Left cardiac atrium (tissue), 4 donors: Measurements from ENCODE around the gene PHOX2B. TPM values are rescaled to one million over a fixed set of nuclear protein-coding genes. Genes with fewer than 3 reads are reported as not detected.
"Not testable (repeated sequence)": the region's sequence is repeated elsewhere in the genome, so short reads cannot be mapped to it uniquely, and the experiment has no call there.

Source experiments
- ATAC-seq, 2 donors: fragments of 200-7000 bp; cut with Tn5 transposase; one replicate each; pipeline ENCODE4 v1.9.1; 2020; ENCODE audit warnings: mild to moderate bottlenecking in 2 of 2, moderate library complexity in 2 of 2
- DNase-seq: peaks from one replicate; pipeline ENCODE4 v3.0.0-alpha.2; 2020
- intact Hi-C, 2 donors: fragments of 100-400 bp; cut with DNase I; formaldehyde crosslinking; loops; one replicate each; pipeline versions ENCODE4 v1.14.1 to v1.15.1; 2022 to 2023
- total RNA-seq, 2 donors: library from RNA; stranded (reverse); fragmentation: NEBNext Ultra II Directional; extraction: Animal tissue kit (Norgen Biotek cat#: 25700); gene quantifications; one replicate each; pipeline ENCODE4 v1.2.1, GENCODE V29; 2021
- donor health status: DM: no; HTN: yes; CAD: no.
- donor health status: DM: no; HTN: yes; CAD: no; lungs with severe emphysema.
- donor health status: DM: yes; HTN: yes; CAD: no.
- donor health status: Dilated cardiomyopathy.

The PHOX2B gene
- total RNA-seq, 2 donors from 2014 or later = not detected

DNA sequence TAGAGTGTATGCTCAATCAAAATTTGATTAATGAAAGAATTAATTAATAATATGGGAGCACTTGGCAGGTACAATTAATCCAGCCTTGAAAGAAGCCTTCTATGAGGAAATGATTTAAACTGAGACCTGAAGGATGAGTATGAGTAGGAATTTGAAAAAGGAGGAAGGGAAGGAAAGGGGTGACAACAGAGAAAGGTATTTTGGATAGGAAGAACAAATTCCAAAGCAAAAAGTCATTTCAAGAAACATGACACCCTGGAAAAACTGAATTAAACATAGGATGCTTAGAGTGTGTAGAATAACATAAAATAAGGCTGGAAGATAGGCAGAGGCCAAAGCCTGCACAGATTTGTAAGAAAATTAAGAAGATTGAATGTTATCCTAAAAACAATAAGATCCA lies 29.6 kb downstream of the PHOX2B start:
- intact Hi-C loops = no loop called here
- ATAC-seq = no peak
- no peak for DNase-seq

DNA sequence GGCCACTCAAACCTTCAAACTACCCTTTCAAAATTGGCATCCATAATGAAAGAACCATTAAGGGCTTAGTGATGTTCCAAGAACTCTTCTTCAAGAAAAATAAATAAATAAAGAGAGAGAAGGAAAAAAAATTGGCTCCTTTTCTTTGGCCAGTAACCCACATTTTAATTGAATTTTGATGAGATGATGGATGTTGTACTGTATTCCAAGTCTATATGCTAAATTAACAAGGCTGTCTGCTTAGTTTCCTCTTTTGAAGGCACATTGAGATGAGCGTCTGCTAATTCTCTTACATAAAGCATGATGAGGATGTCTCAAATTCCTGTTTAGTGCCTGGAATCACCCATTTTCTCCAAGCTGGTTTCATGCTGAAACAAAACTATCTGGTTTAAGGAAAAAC lies 33.4 kb downstream of the PHOX2B start:
- intact Hi-C loops = no loop called here
- ATAC-seq (no peak), DNase-seq (no peak)

- intact Hi-C loops = no loop called here
- no peak for ATAC-seq
Measured at GRCh38 chr4:41714364-41715000, 34.0 kb downstream of the PHOX2B start.

DNA sequence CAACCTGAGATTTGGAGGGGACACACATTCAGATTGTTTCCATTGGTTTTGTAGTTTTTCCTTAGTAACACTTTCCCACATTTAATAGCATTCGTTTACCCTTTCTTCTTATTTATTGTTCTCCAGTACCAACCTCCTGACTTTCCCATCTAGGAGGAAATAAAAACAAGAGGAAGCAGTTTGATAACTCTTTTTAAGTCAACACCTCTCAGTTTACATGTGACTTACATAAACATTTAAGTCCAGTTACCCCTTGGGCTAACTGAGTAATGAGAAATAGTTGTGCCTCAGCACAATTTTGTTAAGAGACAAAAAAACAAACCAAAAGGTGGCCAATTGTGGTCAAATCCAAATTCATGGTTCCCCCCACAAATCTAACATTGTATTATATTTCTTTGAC lies 34.8 kb downstream of the PHOX2B start:
- no peak for ATAC-seq
- DNase-seq = no peak
- intact Hi-C loops = no loop called here

More at GRCh38 chr4:41714364-41715000, 34.0 kb downstream of the PHOX2B start:
- DNase-seq = no peak

DNA sequence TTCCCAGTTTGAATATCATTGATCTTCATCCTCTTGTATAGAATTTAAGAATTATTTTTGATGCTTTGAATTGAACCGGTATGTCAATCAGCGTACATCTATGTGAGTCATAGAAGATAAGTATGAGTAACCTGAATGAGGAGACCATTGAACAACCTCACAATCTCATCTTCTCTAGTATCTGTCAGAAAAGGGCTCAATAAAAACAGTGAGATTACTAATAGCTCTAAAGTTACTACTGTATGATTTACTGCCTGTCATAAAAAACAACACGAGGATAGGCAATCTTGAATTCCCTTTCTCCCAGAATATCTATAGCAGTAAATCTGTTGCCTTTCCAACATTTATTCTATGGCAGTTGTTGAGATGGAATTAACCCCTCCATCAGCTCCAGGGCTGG lies 36.1 kb downstream of the PHOX2B start:
- intact Hi-C loops = no loop called here
- no peak for DNase-seq
- ATAC-seq = no peak

GRCh38 chr4:41711654-41712053 lies 36.9 kb downstream of the PHOX2B start:
- ATAC-seq, DNase-seq, intact Hi-C loops: not testable (repeated sequence)

DNA sequence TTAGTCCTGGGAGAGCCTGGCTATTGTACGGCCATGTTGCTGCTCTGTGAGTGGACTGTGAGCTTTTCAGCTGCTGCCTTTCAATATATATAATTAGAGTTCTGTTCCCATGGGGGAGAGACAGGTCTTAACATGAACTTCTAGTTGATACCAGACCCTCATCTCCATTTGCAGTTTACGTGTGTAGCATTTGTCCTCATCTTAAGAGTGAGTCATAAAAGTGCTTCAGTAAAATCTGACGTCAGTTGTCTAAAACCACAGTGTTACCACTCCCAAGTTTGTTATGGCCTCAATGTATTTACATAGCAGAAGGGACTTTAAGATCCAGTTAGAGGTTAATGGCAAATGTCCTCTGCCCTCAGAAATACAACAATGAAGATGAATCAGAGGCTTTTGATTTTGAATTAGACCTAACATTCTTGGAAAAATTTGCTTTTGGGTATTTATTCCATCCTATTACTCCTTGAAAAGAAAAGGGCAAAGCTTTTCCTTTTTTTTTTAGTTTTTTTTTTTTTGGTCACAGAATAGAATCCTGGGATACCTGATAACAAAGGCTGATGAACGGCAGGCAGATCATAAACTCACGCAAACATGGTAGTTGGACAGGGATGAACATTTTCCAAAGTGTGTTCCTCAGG lies 38.6 kb downstream of the PHOX2B start:
- intact Hi-C loops = no loop called here

DNA sequence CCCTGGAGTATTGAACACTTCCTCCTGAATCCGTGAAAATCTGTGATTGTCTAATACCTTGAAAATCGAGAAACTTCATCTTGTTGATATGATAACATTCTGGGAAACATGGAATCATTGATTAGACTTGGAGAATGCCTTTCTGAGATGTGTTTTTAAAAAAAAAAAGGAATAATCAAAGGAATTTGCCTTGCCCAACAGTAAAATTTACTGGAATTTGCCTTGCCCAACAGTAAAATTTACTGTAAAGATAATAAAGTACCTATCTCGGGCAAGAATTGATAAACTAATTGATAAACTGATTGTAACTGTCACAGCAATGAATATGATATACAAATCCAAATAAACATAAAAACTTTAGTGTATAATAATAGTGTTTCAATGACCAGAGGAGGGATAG lies 44.7 kb downstream of the PHOX2B start:
- intact Hi-C loops = no loop called here
- DNase-seq (no peak), ATAC-seq (no peak)

More for the DNA sequence above, 38.6 kb downstream of the PHOX2B start:
- DNase-seq (no peak), ATAC-seq (no peak)

DNA sequence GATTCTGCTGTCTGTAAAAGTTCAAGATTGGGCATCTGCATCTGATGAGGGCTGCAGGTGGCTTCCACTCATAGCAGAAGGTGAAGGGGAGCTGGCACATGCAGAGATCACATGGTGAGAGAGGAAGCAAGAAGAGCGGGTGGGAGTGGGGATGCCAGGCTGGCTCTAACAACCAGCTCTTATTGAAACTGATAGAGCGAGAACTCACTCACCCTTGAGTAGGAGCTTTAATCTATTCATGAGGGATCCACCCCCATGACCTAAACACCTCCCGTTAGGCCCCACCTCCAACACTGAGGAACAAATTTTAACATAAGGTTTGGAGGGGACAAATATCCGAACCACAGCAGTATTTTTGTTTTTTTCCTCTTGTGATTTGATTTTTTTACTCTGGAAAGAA lies 45.8 kb downstream of the PHOX2B start:
- DNase-seq (no peak), ATAC-seq (no peak)
- intact Hi-C loops = no loop called here

DNA sequence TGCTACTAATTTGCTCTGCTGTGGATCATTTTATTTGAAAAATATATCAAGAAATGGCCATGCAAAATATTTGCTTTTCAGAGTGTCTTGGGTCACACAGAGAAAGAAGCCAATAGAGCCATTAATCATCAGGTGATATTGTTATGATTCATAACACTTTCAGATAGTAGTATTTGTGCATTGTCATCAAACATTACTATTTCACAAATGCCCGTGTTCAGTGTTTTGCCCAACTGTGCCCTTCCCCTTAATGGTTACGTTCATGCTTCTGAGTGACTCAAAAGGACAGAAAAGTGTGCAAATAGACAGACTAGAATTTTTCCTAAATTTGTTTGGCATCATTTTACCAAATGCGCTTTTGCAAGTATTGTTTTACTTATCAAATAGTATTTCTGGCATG lies 46.5 kb downstream of the PHOX2B start:
- no peak for DNase-seq
- intact Hi-C loops = no loop called here
- no peak for ATAC-seq

DNA sequence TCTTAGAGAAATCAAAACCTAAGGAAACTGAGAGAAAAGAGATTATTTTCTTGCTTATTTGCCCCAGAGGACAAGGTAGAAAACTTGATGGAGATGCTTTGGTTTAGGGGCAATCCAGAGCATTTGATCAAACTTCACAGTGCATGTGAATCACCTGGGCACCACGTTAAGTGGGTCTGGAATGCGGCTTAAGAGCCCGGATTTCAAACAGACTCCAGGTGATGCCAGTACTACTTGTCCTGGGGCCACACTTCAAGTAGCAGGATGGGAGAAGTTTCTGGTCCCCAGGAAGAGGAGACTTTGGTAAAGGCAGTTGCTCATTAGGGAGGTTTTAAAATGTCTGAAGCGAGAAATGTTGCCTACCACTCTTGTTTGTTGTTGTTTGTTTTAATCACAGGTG lies 51.8 kb downstream of the PHOX2B start:
- DNase-seq (no peak), ATAC-seq (no peak)
- intact Hi-C loops = no loop called here

DNA sequence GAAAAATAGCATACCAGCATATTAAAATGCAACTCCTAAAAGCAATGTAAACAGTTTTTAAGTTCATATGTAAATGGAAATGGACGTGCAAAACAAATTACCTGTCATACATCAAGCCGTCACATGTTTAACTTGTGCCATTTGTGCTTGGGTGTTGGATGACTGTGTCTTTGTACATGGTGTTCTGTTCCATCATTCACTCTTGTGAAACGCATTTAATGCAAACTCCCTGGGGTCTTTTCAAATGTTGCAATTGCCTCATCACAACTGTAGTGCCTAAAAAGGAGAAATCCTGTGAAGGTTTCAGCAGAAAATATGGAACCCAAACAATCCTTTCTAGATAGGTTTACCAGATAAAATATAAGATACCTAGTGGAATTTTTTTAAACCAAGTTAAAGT lies 52.4 kb downstream of the PHOX2B start:
- intact Hi-C loops = no loop called here

More for the DNA sequence above, 52.4 kb downstream of the PHOX2B start:
- ATAC-seq (no peak), DNase-seq (no peak)

Other genes with a start within 250 kb of the PHOX2B start
- gene LIMCH1, start 210.6 kb downstream of the PHOX2B start, total RNA-seq = 100 to 1,000 TPM; 168 to 200 TPM
- 10 to 100 TPM; 27.2 to 34.7 TPM for gene TMEM33, start 186.7 kb upstream of the PHOX2B start, total RNA-seq
- under 1 TPM; 0.15 to 0.37 TPM for gene DCAF4L1, start 233.0 kb upstream of the PHOX2B start, total RNA-seq
- 10 to 100 TPM; 50.7 to 57.1 TPM for gene SLC30A9, start 241.8 kb upstream of the PHOX2B start, total RNA-seq